H9 (cell line): ENCODE results near the gene ATP13A2. TPM values are rescaled to one million over a fixed set of nuclear protein-coding genes. Genes with fewer than 3 reads are reported as not detected.
A peak's percentile ranks its signal among the peaks of the same experiment; 100 is the strongest.

Source experiments
- DNase-seq: peaks from one replicate; pipeline ENCODE4 v3.0.0-alpha.2; 2017
- H2AFZ ChIP-seq: one replicate; pipeline ENCODE4 v1.6.1; 2013; ENCODE audit warnings: mild to moderate bottlenecking, low read length, control low read depth, moderate library complexity
- H2AK5ac ChIP-seq: 2 replicates; pipeline ENCODE4 v1.6.1; 2013; ENCODE audit warnings: low read length, control low read depth, mixed read lengths; ENCODE audit not compliant: insufficient read length
- H2BK120ac ChIP-seq: one replicate; pipeline ENCODE4 v1.6.1; 2013; ENCODE audit warnings: low read depth, mild to moderate bottlenecking, low read length, control low read depth, inconsistent platforms; ENCODE audit not compliant: poor library complexity, severe bottlenecking
- H2BK12ac ChIP-seq: 2 replicates; pipeline ENCODE4 v1.6.1; 2013; ENCODE audit warnings: low read length, control low read depth, mixed read lengths, low read depth; ENCODE audit not compliant: insufficient read length
- H2BK15ac ChIP-seq: 2 replicates; pipeline ENCODE4 v1.6.1; 2013; ENCODE audit warnings: low read depth, low read length, control low read depth
- H2BK20ac ChIP-seq: one replicate; pipeline ENCODE4 v1.6.1; 2013; ENCODE audit warnings: low read depth, mild to moderate bottlenecking, low read length, control low read depth, inconsistent platforms; ENCODE audit not compliant: poor library complexity, severe bottlenecking
- H2BK5ac ChIP-seq: 2 replicates; pipeline ENCODE4 v1.6.1; 2013; ENCODE audit warnings: low read length, control low read depth, mixed read lengths; ENCODE audit not compliant: insufficient read length
- H3K14ac ChIP-seq: 2 replicates; pipeline ENCODE4 v1.6.1; 2013; ENCODE audit warnings: low read length, control low read depth; ENCODE audit not compliant: insufficient read depth
- H3K18ac ChIP-seq: 2 replicates; pipeline ENCODE4 v1.6.1; 2013; ENCODE audit warnings: low read depth, mild to moderate bottlenecking, mixed read lengths, low read length, control low read depth; ENCODE audit not compliant: insufficient read length
- H3K23ac ChIP-seq: 2 replicates; pipeline ENCODE4 v1.6.1; 2013; ENCODE audit warnings: low read length, control low read depth, mixed read lengths, low read depth; ENCODE audit not compliant: insufficient read length
- H3K23me2 ChIP-seq: 2 replicates; pipeline ENCODE4 v1.6.1; 2013; ENCODE audit warnings: low read depth, mild to moderate bottlenecking, mixed read lengths, low read length, control low read depth; ENCODE audit not compliant: insufficient read length, poor library complexity, severe bottlenecking
- H3K27ac ChIP-seq: 2 replicates; pipeline ENCODE4 v1.5.1; 2013; ENCODE audit warnings: low read length, control low read depth, mixed read lengths, low read depth; ENCODE audit not compliant: insufficient read length
- H3K27me3 ChIP-seq: 2 replicates; pipeline ENCODE4 v1.6.1; 2013; ENCODE audit warnings: low read length, control low read depth, inconsistent platforms; ENCODE audit not compliant: insufficient read depth
- H3K4ac ChIP-seq: 2 replicates; pipeline ENCODE4 v1.6.1; 2013; ENCODE audit warnings: low read depth, mild to moderate bottlenecking, control low read depth, inconsistent platforms, low read length, moderate library complexity
- H3K4me1 ChIP-seq: 2 replicates; pipeline ENCODE4 v1.6.1; 2013; ENCODE audit warnings: low read length, control low read depth, inconsistent platforms; ENCODE audit not compliant: insufficient read depth
- H3K4me2 ChIP-seq: 2 replicates; pipeline ENCODE4 v1.6.1; 2013; ENCODE audit warnings: low read length, control low read depth, mixed read lengths; ENCODE audit not compliant: insufficient read length, insufficient read depth
- H3K56ac ChIP-seq: 2 replicates; pipeline ENCODE4 v1.6.1; 2013; ENCODE audit warnings: low read depth, mild to moderate bottlenecking, mixed read lengths, low read length, control low read depth; ENCODE audit not compliant: insufficient read length
- H3K79me1 ChIP-seq: 2 replicates; pipeline ENCODE4 v1.6.1; 2013; ENCODE audit warnings: low read depth, mild to moderate bottlenecking, moderate library complexity, low read length, control low read depth, inconsistent platforms; ENCODE audit not compliant: insufficient read depth, poor library complexity, severe bottlenecking
- H3K79me2 ChIP-seq: 2 replicates; pipeline ENCODE4 v1.6.1; 2013; ENCODE audit warnings: low read length, control low read depth, inconsistent platforms; ENCODE audit not compliant: insufficient read depth
- H3K9ac ChIP-seq: 2 replicates; pipeline ENCODE4 v1.6.1; 2013; ENCODE audit warnings: low read length, control low read depth, mixed read lengths; ENCODE audit not compliant: insufficient read length; ENCODE audit errors: extremely low read depth
- H3K9me3 ChIP-seq: one replicate; pipeline ENCODE4 v1.6.1; 2013; ENCODE audit warnings: low read depth, low read length, inconsistent platforms; ENCODE audit not compliant: control insufficient read depth
- H3T11ph ChIP-seq: one replicate; pipeline ENCODE4 v1.6.1; 2013; ENCODE audit warnings: mild to moderate bottlenecking, low read length, control low read depth, inconsistent platforms
- H4K20me1 ChIP-seq: one replicate; pipeline ENCODE4 v1.6.1; 2013; ENCODE audit not compliant: control insufficient read depth, insufficient read length, insufficient read depth
- H4K5ac ChIP-seq: 2 replicates; pipeline ENCODE4 v1.6.1; 2013; ENCODE audit warnings: low read depth, mild to moderate bottlenecking, mixed read lengths, low read length, control low read depth; ENCODE audit not compliant: insufficient read length
- H4K8ac ChIP-seq: replicated peaks from 2 replicates; pipeline ENCODE4 v1.6.1; 2013; ENCODE audit warnings: low read length, control low read depth, mixed read lengths, low read depth; ENCODE audit not compliant: insufficient read length
- H4K91ac ChIP-seq: 2 replicates; pipeline ENCODE4 v1.6.1; 2013; ENCODE audit warnings: low read depth, mild to moderate bottlenecking, moderate library complexity, mixed read lengths, low read length, control low read depth; ENCODE audit not compliant: insufficient read length
- H3K27ac Mint-ChIP-seq, 3 experiments: 2 replicates in 2 of 3; 3 replicates in 1 of 3; pipeline ENCODE4 v1.8.0; 2020 to 2021; ENCODE audit warnings: mixed read lengths in 3 of 3, mild to moderate bottlenecking in 1 of 3, moderate library complexity in 1 of 3
- H3K27me3 Mint-ChIP-seq: 2 replicates; pipeline ENCODE4 v1.8.0; 2021; ENCODE audit warnings: low read depth, mild to moderate bottlenecking, moderate library complexity, mixed read lengths
- H3K36me3 Mint-ChIP-seq, 3 experiments: 2 replicates in 2 of 3; 3 replicates in 1 of 3; pipeline ENCODE4 v1.8.0; 2020 to 2021; ENCODE audit warnings: low read depth in 3 of 3, mixed read lengths in 3 of 3; ENCODE audit not compliant: insufficient read depth in 1 of 3
- H3K4me1 Mint-ChIP-seq, 2 experiments: 2 replicates each; pipeline ENCODE4 v1.8.0; 2020; ENCODE audit warnings: mixed read lengths in 2 of 2
- H3K4me3 Mint-ChIP-seq, 2 experiments: 2 replicates in 1 of 2; 3 replicates in 1 of 2; pipeline ENCODE4 v1.8.0; 2020 to 2021; ENCODE audit warnings: mild to moderate bottlenecking in 2 of 2, mixed read lengths in 2 of 2, moderate library complexity in 1 of 2
- H3K9me3 Mint-ChIP-seq, 2 experiments: 2 replicates in 1 of 2; 3 replicates in 1 of 2; pipeline ENCODE4 v1.8.0; 2020; ENCODE audit warnings: mild to moderate bottlenecking in 2 of 2, mixed read lengths in 2 of 2, moderate library complexity in 1 of 2
- WGBS: extraction: QIAGEN DNeasy Blood & Tissue Kit; methylation state at CpG from one replicate; pipeline ENCODE4 v1.1.7; 2013; ENCODE audit warnings: missing lambda C conversion rate, low lambda C conversion rate, mixed read lengths; ENCODE audit not compliant: insufficient read length; ENCODE audit errors: extremely low coverage; 5-methylcytosine and 5-hydroxymethylcytosine counted together
- total RNA-seq: library from RNA; stranded (reverse); gene quantifications from 2 replicates; pipeline ENCODE4 v1.2.1, GENCODE V29; 2021
- TF ChIP-seq, protein P1 (sequence below): fragments of 200-600 bp; sonication (generic); conservative IDR thresholded peaks from 3 replicates; pipeline ENCODE4 v1.8.0; 2021; ENCODE audit warnings: antibody characterized with exemption, mild to moderate bottlenecking

The ATP13A2 gene
- total RNA-seq, 1 experiment from 2014 or later, result 53.6 TPM

- Histone ChIP-seq H3K4me1 (no peaks in the 10 kb centered on the region), H4K91ac (no peak overlapping the region), H3K4ac (no peak overlapping the region), H3K23ac (no peak overlapping the region), H2BK15ac (no peak overlapping the region), H4K5ac (no peak overlapping the region), H4K20me1 (no peaks in the 10 kb centered on the region), H3T11ph (no peak overlapping the region), H3K9ac (no peak overlapping the region), H3K9me3 (no peaks in the 10 kb centered on the region), H2AK5ac (no peak overlapping the region), H3K79me2 (no peaks in the 10 kb centered on the region), H3K4me2 (no peak overlapping the region), H2BK20ac (no peak overlapping the region), H4K8ac (no peak overlapping the region), H3K23me2 (no peaks in the 10 kb centered on the region), H2AFZ (no peak overlapping the region), H2BK120ac (no peak overlapping the region), H3K27me3 (no peaks in the 10 kb centered on the region), H2BK5ac (no peak overlapping the region), H3K18ac (no peak overlapping the region), H3K27ac (no peak overlapping the region), H2BK12ac (no peak overlapping the region), H3K79me1 (no peaks in the 10 kb centered on the region), H3K14ac (no peak overlapping the region), H3K56ac (no peak overlapping the region)
- no peak for DNase-seq
- Mint-ChIP-seq H3K27ac (peak overlapping the region in 1 of 3 experiments; percentile 3; a peak in 2 of 7 replicates), H3K36me3 (peaks cover 13 to 66% (median 46%) of the 10 kb centered on the region in 3 experiments; a peak in 6 of 7 replicates), H3K9me3 (no peaks in the 10 kb centered on the region), H3K4me1 (peaks cover 0 to 5% of the 10 kb centered on the region in 2 experiments; a peak in 1 of 4 replicates), H3K4me3 (no peak overlapping the region), H3K27me3 (no peaks in the 10 kb centered on the region)
- WGBS, result no CpG with 5 or more reads among the region's 5 CpGs
- TF ChIP-seq, protein P1, sequence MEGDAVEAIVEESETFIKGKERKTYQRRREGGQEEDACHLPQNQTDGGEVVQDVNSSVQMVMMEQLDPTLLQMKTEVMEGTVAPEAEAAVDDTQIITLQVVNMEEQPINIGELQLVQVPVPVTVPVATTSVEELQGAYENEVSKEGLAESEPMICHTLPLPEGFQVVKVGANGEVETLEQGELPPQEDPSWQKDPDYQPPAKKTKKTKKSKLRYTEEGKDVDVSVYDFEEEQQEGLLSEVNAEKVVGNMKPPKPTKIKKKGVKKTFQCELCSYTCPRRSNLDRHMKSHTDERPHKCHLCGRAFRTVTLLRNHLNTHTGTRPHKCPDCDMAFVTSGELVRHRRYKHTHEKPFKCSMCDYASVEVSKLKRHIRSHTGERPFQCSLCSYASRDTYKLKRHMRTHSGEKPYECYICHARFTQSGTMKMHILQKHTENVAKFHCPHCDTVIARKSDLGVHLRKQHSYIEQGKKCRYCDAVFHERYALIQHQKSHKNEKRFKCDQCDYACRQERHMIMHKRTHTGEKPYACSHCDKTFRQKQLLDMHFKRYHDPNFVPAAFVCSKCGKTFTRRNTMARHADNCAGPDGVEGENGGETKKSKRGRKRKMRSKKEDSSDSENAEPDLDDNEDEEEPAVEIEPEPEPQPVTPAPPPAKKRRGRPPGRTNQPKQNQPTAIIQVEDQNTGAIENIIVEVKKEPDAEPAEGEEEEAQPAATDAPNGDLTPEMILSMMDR, result no peak
These were observed 17.0 kb upstream of the ATP13A2 start for GRCh38 chr1:17028662-17029188.
